H1 (cell line): ENCODE measurements around the gene PROSER2.

Experiments
- POLR2A ChIP-seq, 2 experiments: IDR thresholded peaks; 1 replicate in 1 of 2; 2 replicates in 1 of 2; pipeline ENCODE4 v1.6.1; 2011; ENCODE audit warnings: low read depth in 2 of 2, low read length in 2 of 2, mild to moderate bottlenecking in 2 of 2; ENCODE audit errors: control extremely low read depth in 1 of 2
- TF ChIP-seq, protein P1 (sequence below), 3 experiments: IDR thresholded peaks; 1 replicate in 2 of 3; 2 replicates in 1 of 3; pipeline versions ENCODE4 v1.5.1 to v1.6.1; 2011; ENCODE audit warnings: low read length in 3 of 3, mild to moderate bottlenecking in 3 of 3, inconsistent platforms in 2 of 3, low read depth in 1 of 3, moderate library complexity in 1 of 3; ENCODE audit not compliant: insufficient read depth in 1 of 3; ENCODE audit errors: control extremely low read depth in 1 of 3

DNA sequence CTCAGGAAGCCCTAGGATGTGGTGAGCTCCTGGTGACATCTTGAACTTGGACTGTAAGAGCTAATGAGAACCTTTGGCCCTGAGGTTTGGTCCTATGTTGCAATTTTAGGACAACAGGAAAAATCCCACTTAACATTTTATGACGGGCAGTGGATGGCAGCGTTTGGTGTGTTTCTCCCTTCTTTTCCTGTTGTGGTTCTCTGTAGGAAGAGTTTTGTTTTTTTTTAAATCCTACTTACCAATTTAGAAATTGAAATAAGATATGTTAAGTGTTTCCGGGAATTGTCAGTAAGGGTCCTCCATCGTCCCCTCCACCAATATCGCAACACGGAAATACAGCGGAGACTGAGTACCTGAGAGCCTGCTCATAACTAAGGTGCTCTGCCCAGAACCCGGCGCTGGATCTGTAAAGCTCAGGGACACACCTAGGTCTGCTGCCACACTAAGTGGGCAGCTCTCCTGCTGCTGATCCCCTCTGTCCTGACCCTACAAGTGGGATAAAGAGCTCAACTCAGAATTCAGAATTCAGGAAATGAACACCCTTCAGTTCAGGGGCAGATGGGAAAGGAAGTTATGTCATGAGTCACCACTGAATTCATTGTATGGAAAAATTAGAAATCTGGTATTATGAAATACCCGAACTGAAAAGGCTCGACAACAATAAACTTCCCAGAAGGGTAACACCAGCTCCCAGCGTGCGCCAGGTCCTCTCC lies 9.1 kb upstream of the PROSER2 start:
- TF ChIP-seq, protein P1, sequence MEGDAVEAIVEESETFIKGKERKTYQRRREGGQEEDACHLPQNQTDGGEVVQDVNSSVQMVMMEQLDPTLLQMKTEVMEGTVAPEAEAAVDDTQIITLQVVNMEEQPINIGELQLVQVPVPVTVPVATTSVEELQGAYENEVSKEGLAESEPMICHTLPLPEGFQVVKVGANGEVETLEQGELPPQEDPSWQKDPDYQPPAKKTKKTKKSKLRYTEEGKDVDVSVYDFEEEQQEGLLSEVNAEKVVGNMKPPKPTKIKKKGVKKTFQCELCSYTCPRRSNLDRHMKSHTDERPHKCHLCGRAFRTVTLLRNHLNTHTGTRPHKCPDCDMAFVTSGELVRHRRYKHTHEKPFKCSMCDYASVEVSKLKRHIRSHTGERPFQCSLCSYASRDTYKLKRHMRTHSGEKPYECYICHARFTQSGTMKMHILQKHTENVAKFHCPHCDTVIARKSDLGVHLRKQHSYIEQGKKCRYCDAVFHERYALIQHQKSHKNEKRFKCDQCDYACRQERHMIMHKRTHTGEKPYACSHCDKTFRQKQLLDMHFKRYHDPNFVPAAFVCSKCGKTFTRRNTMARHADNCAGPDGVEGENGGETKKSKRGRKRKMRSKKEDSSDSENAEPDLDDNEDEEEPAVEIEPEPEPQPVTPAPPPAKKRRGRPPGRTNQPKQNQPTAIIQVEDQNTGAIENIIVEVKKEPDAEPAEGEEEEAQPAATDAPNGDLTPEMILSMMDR (IDR thresholded peaks at IDR 0.05; ENCODE audit: control extremely low read depth in 1 of 3, insufficient read depth in 1 of 3, low read depth in 1 of 3, low read length in 3 of 3): no peak
- no peak for TF ChIP-seq POLR2A (IDR thresholded peaks at IDR 0.05; ENCODE audit: control extremely low read depth in 1 of 2, low read depth in 2 of 2, low read length in 2 of 2)
